ENCODE data around the gene NOX5. TPM values are rescaled to one million over a fixed set of nuclear protein-coding genes. Genes with fewer than 3 reads are reported as not detected.

Gene NOX5
- total RNA-seq, 2 donors from 2014 or later: 0.26 TPM; not detected in 1

DNA sequence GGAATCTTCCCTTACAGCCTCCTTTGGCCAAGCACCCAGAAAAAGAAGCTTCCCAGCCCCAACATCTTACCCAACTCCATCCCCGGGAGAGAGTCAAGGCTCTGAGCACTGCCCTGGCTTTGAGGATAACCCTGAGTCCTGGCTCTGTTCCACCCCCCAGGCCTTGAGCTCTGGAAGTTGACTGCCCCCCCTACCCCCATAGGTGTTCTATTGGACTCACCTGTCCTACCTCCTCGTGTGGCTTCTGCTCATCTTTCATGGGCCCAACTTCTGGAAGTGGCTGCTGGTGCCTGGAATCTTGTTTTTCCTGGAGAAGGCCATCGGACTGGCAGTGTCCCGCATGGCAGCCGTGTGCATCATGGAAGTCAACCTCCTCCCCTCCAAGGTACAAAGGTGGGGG lies 22.3 kb downstream of the NOX5 start:
- 75 to 80% methylated on average over 5 of the region's 5 CpGs for WGBS, 2 donors
- intact Hi-C loops (cut with DNase I): no loop called here
- ATAC-seq: no peak

GRCh38 chr15:69037482-69037881 lies 23.0 kb downstream of the NOX5 start:
- no peak for ATAC-seq
- TF ChIP-seq, protein P1, sequence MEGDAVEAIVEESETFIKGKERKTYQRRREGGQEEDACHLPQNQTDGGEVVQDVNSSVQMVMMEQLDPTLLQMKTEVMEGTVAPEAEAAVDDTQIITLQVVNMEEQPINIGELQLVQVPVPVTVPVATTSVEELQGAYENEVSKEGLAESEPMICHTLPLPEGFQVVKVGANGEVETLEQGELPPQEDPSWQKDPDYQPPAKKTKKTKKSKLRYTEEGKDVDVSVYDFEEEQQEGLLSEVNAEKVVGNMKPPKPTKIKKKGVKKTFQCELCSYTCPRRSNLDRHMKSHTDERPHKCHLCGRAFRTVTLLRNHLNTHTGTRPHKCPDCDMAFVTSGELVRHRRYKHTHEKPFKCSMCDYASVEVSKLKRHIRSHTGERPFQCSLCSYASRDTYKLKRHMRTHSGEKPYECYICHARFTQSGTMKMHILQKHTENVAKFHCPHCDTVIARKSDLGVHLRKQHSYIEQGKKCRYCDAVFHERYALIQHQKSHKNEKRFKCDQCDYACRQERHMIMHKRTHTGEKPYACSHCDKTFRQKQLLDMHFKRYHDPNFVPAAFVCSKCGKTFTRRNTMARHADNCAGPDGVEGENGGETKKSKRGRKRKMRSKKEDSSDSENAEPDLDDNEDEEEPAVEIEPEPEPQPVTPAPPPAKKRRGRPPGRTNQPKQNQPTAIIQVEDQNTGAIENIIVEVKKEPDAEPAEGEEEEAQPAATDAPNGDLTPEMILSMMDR (IDR thresholded peaks at IDR 0.05): no peak
- no peak for TF ChIP-seq POLR2A (IDR thresholded peaks at IDR 0.05)
- no peak overlapping the region for H3K27ac ChIP-seq
- no peaks in the 10 kb centered on the region for H3K36me3 ChIP-seq (replicated peaks in 1 of 2; ENCODE audit: insufficient read depth in 1 of 2, low read depth in 2 of 2)
- no peaks in the 10 kb centered on the region for H3K9me3 ChIP-seq
- no peaks in the 10 kb centered on the region for H3K4me1 ChIP-seq
- no peak overlapping the region for H3K4me3 ChIP-seq
- intact Hi-C loops (cut with DNase I): no loop called here
- peaks cover 0 to 9% of the 10 kb centered on the region in 2 donors for H3K27me3 ChIP-seq
- no peak for DNase-seq

More for the DNA sequence above, 22.3 kb downstream of the NOX5 start:
- H3K27me3 ChIP-seq: peaks cover 0 to 9% of the 10 kb centered on the region in 2 donors
- TF ChIP-seq, protein P1 (IDR thresholded peaks at IDR 0.05): no peak
- no peak for TF ChIP-seq POLR2A (IDR thresholded peaks at IDR 0.05)
- H3K9me3 ChIP-seq: no peaks in the 10 kb centered on the region
- DNase-seq: no peak
- H3K4me3 ChIP-seq: no peak overlapping the region
- H3K27ac ChIP-seq: no peak overlapping the region
- no peaks in the 10 kb centered on the region for H3K36me3 ChIP-seq (replicated peaks in 1 of 2; ENCODE audit: insufficient read depth in 1 of 2, low read depth in 2 of 2)
- H3K4me1 ChIP-seq: no peaks in the 10 kb centered on the region

GRCh38 chr15:69037977-69038376 lies 23.5 kb downstream of the NOX5 start:
- H3K9me3 ChIP-seq: no peaks in the 10 kb centered on the region
- TF ChIP-seq POLR2A (IDR thresholded peaks at IDR 0.05): no peak
- TF ChIP-seq, protein P1 (IDR thresholded peaks at IDR 0.05): no peak
- no peaks in the 10 kb centered on the region for H3K4me1 ChIP-seq
- no peak overlapping the region for H3K4me3 ChIP-seq
- no peak for DNase-seq
- H3K27me3 ChIP-seq: peaks cover 0 to 5% of the 10 kb centered on the region in 2 donors
- WGBS, 2 donors: 71 to 80% methylated on average over 5 of the region's 5 CpGs
- ATAC-seq: no peak
- intact Hi-C loops (cut with DNase I): no loop called here
- H3K27ac ChIP-seq: no peak overlapping the region
- H3K36me3 ChIP-seq (replicated peaks in 1 of 2; ENCODE audit: insufficient read depth in 1 of 2, low read depth in 2 of 2): no peaks in the 10 kb centered on the region

GRCh38 chr15:69038508-69038907 lies 24.0 kb downstream of the NOX5 start:
- H3K4me3 ChIP-seq: no peak overlapping the region
- no peak for DNase-seq
- H3K4me1 ChIP-seq: no peaks in the 10 kb centered on the region
- TF ChIP-seq, protein P1 (IDR thresholded peaks at IDR 0.05): no peak
- TF ChIP-seq POLR2A (IDR thresholded peaks at IDR 0.05): no peak
- 92 to 95% methylated on average over 3 of the region's 3 CpGs for WGBS, 2 donors
- no peak overlapping the region for H3K27ac ChIP-seq
- no peaks in the 10 kb centered on the region for H3K36me3 ChIP-seq (replicated peaks in 1 of 2; ENCODE audit: insufficient read depth in 1 of 2, low read depth in 2 of 2)
- no peaks in the 10 kb centered on the region for H3K9me3 ChIP-seq
- intact Hi-C loops (cut with DNase I): no loop called here
- ATAC-seq: no peak
- H3K27me3 ChIP-seq: no peaks in the 10 kb centered on the region

DNA sequence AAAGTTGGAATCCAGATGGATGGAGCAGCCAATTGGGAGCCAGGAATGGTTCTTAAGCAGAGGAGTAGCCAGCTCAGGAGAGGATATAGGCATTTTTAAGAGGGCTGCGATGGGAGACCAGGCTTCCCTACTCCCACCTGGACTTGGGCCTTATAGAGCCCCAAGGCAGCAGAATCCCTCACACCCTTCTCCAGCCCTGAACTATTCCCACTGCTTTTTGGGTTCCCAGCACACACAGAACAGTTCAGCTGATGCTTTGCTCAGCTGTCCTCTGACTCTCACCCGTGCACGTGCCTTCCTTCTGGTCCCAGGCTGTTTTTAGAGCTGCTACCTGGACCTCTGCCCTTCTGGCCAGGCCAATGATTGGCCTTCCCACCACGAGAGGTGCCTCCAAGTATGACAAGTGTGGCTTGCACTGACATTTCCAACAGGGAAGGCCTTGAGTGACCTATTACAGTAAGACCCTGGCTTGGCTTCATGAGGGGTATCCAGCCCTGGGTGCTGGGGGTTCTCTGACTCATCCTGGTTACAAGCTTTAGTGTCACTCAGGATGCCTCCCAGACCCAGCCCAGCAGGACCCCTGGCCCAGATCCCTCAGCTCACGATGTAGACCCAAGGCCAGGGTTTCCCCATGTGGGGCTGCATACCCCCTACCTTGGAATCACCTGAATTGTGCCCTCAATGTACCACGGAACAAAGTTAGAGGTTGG lies 25.2 kb downstream of the NOX5 start:
- DNase-seq (no peak), ATAC-seq (no peak)
- H3K9me3 ChIP-seq: no peaks in the 10 kb centered on the region
- no peaks in the 10 kb centered on the region for H3K4me1 ChIP-seq
- no peaks in the 10 kb centered on the region for H3K27me3 ChIP-seq
- H3K27ac ChIP-seq: no peak overlapping the region
- TF ChIP-seq, protein P1 (IDR thresholded peaks at IDR 0.05): no peak
- no peak for TF ChIP-seq POLR2A (IDR thresholded peaks at IDR 0.05)
- H3K4me3 ChIP-seq: no peak overlapping the region
- WGBS, 2 donors: 77 to 82% methylated on average over 6 of the region's 6 CpGs
- H3K36me3 ChIP-seq (replicated peaks in 1 of 2; ENCODE audit: insufficient read depth in 1 of 2, low read depth in 2 of 2): no peaks in the 10 kb centered on the region
- intact Hi-C loops (cut with DNase I): no loop called here

Measured in body of pancreas (tissue), 4 donors.